AG04449 (cell line): ENCODE data around the gene SETD5.

ENCODE experiments used
- CTCF ChIA-PET: fragments of 350-600 bp; formaldehyde crosslinking; extraction: SDS; loops from one replicate; lab custom pipeline; 2021; ENCODE audit warnings: antibody characterized with exemption; lab: Yijun Ruan, JAX
- POLR2A ChIA-PET: fragments of 400-600, 350-600 bp; formaldehyde crosslinking; extraction: SDS; loops from one replicate; lab custom pipeline; 2020; ENCODE audit warnings: antibody characterized with exemption, inconsistent platforms; lab: Yijun Ruan, JAX
- DNase-seq: peaks from one replicate; pipeline ENCODE4 v3.0.0-alpha.2; 2010; ENCODE audit warnings: low read depth, low spot score
- H3K4me3 ChIP-seq: 2 replicates; pipeline ENCODE4 v1.5.1; 2011; ENCODE audit warnings: low read depth, mild to moderate bottlenecking, control low read depth, low read length
- CTCF ChIP-seq: IDR thresholded peaks from one replicate; pipeline ENCODE4 v1.5.1; 2011; ENCODE audit warnings: mild to moderate bottlenecking, moderate library complexity, low read length, control low read depth, inconsistent platforms; ENCODE audit not compliant: insufficient read depth; ENCODE audit errors: missing control alignments

Gene SETD5

GRCh38 chr3:9395570-9396300, 1.7 kb upstream of the SETD5 start:
- ChIA-PET CTCF (interaction anchor here (1.0 to 2.7 kb wide), 7 partner anchors 12 to 108 kb away, joined by 3 to 9 read pairs (median 3); partner anchors contain the start of gene THUMPD3), POLR2A (interaction anchor here (0.9 to 4.6 kb wide), 10 partner anchors 9 to 33 kb away, joined by 3 to 29 read pairs (median 7); partner anchors contain the start of gene THUMPD3)
- TF ChIP-seq CTCF: no peak
- DNase-seq: no peak
- peak overlapping the region; percentile 75 for H3K4me3 ChIP-seq

- no peak for TF ChIP-seq CTCF
- peak overlapping the region; percentile 75 for H3K4me3 ChIP-seq
- DNase-seq: peak; percentile 89
- ChIA-PET POLR2A (interaction anchor here (0.6 to 4.6 kb wide), 22 partner anchors 9 to 354 kb away, joined by 3 to 29 read pairs (median 5); partner anchors contain the start of genes OGG1 and THUMPD3), CTCF (interaction anchor here (0.5 to 2.7 kb wide), 6 partner anchors 13 to 747 kb away, joined by 3 to 9 read pairs (median 4); partner anchors contain the start of gene THUMPD3)
Measured at GRCh38 chr3:9396301-9396631, 1.1 kb upstream of the SETD5 start.

GRCh38 chr3:9396632-9397331, 633 bp upstream of the SETD5 start:
- POLR2A ChIA-PET: interaction anchor here (0.6 to 4.6 kb wide), 21 partner anchors 8 to 353 kb away, joined by 3 to 29 read pairs (median 5); partner anchors contain the start of genes OGG1 and THUMPD3
- peak overlapping the region; percentile 75 for H3K4me3 ChIP-seq
- TF ChIP-seq CTCF: no peak
- peak; percentile 99 for DNase-seq
- CTCF ChIA-PET: interaction anchor here (0.5 to 2.7 kb wide), 6 partner anchors 13 to 746 kb away, joined by 3 to 9 read pairs (median 4); partner anchors contain the start of gene THUMPD3

GRCh38 chr3:9397906-9398699, 688 bp downstream of the SETD5 start:
- no peak for TF ChIP-seq CTCF
- H3K4me3 ChIP-seq: peak overlapping the region; percentile 95
- CTCF ChIA-PET: interaction anchor here (0.6 kb wide), 1 partner anchor 24 kb away, joined by 3 read pairs; no protein-coding TSS in a partner anchor
- POLR2A ChIA-PET: interaction anchor here (0.6 to 4.6 kb wide), 9 partner anchors 14 to 473 kb away, joined by 3 to 29 read pairs (median 7); partner anchors contain the start of gene THUMPD3
- no peak for DNase-seq

- ChIA-PET POLR2A (no interaction called here), CTCF (interaction anchor here (0.9 to 1.4 kb wide), 7 partner anchors 12 to 105 kb away, joined by 3 to 5 read pairs (median 3); partner anchors contain the start of gene THUMPD3)
Measured at GRCh38 chr3:9398700-9399336, 1.4 kb downstream of the SETD5 start.

More at GRCh38 chr3:9398700-9399336, 1.4 kb downstream of the SETD5 start:
- H3K4me3 ChIP-seq: peak overlapping the region; percentile 95
- no peak for DNase-seq
- no peak for TF ChIP-seq CTCF
